ENCODE results near the gene MARCHF10.

Gene MARCHF10

GRCh38 chr17:62821189-62822079 is 13.3 kb upstream of the MARCHF10 start:
- no peak for DNase-seq

GRCh38 chr17:62819511-62820221 is 11.6 kb upstream of the MARCHF10 start:
- no peak for DNase-seq

DNA sequence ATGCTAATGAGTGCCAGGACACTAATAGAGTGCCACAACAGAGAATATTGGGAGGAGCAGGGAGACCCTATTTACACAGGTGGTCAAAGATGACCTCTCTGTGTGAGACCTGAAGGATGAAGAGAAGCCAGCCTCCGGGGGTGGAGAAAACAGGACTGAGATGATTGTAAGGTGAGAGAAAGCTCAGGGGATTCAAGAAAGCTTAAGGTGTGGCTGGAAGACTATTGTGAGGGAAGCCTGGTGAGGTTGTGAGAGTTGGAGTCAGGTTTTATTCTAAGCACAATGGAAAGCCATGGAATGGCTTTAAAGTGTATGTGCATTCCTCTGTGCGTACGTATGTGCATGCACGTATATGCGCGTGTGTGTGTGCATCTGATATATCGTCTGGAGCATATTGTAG is 10.4 kb upstream of the MARCHF10 start:
- no peak for DNase-seq

DNA sequence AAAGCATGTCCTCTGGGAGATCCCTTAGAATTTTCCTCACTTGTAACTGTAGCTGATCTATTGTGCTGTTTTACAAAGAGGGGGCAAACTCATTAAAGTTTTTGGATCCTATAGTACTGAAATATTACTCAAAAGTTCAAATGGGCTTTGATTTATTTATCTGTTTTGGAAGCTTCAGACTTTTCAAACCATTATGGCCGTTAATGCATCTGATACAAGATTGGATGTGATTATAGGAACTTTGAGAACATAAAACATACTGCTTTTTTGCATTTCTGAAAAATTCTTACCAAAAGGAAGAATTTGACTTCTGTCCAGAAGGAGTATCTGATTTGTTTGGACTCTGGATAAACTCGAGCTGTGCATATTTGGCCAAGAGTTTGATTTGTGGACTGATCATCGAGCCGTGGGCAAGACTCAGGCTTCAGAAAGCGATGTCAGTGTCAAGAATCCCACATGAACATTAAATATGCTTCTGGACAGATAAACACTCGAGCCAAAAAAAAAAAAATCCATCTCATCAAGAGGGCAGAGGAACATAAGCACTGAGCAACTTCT is 8.2 kb upstream of the MARCHF10 start:
- no peak for DNase-seq

- DNase-seq: no peak
These were observed 1.5 kb upstream of the MARCHF10 start for GRCh38 chr17:62809656-62810055.

GRCh38 chr17:62808576-62808970 is 459 bp upstream of the MARCHF10 start:
- DNase-seq: no peak

DNA sequence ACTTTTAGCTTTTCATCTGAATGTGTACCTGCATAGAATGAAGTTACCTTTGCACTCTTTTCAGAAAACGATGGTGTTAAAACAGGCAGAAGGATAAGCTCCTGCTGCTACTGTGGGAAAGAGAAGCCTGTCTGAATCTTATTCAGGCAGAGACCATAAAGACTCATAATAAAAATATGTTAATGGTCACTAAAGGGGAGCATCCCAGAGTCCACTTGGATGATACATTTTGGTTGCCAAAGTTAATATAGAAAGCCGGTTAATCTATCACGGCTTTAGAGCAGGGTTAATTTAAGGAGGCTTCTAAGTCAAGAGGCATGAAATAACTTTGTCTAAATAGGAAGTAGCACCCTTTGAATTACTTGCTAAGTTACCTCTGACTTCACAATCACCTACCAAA is 2.9 kb downstream of the MARCHF10 start:
- DNase-seq: no peak

DNA sequence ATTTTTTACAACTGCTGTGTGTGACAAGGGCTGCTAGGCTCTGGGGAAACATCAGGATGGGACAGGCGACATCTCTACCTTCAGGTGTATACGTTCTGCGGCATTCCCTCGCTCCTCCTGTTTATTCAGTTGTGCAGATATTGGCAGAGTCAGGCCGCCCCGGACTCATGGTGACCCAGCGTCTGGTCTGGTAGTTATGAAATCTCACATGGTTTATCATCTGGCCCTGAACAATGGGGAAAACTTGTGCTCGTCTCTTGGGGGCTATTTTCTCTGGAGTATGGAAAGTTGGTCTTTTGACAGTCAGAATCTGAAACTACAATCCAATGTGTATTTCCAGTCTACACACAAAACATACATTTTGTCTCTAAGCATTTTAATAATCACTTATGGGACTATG is 3.3 kb downstream of the MARCHF10 start:
- DNase-seq: no peak

DNA sequence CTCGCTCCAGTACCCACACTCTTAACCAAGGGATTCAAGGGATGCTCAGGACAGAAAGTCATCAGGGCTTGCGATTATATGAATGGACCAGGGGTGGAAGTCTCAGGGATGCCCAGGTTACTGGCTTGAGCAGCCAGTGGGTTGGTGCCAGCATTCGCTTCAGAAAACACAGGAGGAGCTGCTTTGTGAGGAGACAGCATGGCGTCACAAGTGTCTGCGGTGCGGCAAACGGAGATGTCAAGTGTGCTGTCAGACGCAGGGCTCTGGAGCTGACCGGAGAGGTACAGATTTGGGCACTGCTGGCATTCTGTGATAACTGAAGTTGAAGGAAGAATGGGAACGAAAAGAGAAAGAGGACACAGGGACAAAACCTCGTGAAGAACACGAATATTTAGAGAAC is 4.1 kb downstream of the MARCHF10 start:
- no peak for DNase-seq

DNA sequence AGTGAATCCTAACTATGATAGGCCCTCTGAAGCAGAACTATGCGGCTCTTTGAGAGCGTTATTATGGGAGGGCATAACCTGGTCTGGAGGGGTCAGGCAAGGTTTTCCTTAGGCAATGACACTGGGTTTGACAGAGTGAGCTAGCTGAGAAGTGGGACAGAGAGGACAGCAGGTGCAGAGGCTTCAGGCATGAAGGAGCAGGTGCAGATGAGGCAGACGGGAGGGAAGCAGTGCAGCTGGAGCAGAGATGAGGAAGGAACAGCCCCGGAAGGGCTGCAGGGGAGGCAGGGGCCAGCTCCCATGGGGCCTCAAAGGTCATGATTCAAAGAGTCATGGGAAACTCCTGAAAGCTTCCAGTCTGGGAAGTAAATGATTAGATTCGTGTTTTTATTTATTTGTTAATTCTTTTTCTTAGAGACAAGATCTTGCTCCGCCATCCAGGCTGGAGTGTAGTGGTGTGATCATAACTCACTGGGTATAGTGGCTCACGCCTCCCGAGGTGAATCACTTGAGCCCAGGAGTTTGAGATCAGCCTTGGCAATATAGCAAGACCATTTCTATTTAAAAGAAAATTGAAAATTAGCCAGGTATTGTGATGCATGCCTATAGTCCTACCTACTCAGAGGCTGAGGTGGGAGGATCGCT is 5.4 kb downstream of the MARCHF10 start:
- no peak for DNase-seq

GRCh38 chr17:62801553-62802114 is 6.5 kb downstream of the MARCHF10 start:
- DNase-seq: peak; percentile 25

- no peak for DNase-seq
These were observed 7.5 kb downstream of the MARCHF10 start for GRCh38 chr17:62800585-62800984.

DNA sequence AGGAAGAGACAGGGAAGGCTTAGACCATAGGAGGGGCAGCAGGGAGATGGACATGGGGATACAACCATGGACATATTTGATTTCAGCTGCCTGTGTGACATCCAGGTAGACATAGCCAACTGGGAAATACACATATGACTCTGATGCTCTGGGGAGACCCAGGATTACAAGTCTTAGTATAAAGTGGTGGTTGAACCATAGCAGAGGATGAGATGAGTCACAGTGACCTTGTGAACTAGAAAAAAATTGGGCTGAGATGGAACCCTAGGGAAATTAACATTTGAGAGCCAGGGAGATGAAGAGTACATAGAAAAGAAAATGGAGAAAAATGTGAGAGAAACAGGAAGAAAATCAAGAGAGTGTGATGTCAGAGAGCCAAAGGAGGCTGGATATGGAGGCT is 10.2 kb downstream of the MARCHF10 start:
- DNase-seq: no peak

DNA sequence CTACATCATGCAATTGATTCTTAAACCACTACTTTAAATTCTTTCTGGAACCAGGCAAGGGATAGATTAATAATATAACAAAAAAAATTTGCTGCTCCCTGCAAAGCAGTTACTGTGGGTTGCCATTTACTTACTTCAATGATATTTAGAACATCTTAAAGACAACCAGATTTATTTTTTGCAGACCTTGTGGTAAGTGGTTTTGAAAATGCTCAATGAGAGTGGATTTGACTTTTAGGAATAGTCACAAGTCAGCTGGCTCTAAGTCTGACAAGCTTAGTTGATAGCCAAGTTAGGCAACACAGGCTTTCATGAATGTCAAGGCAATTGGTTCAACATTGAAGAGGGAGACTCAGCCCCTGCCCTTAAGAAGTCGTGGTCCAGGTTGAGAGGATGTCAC is 11.8 kb downstream of the MARCHF10 start:
- no peak for DNase-seq

- DNase-seq: no peak
These were observed 13.5 kb downstream of the MARCHF10 start for GRCh38 chr17:62794666-62794971.

GRCh38 chr17:62793919-62794665 is 14.0 kb downstream of the MARCHF10 start:
- no peak for DNase-seq

GRCh38 chr17:62792447-62792800 is 15.7 kb downstream of the MARCHF10 start:
- DNase-seq: no peak

DNA sequence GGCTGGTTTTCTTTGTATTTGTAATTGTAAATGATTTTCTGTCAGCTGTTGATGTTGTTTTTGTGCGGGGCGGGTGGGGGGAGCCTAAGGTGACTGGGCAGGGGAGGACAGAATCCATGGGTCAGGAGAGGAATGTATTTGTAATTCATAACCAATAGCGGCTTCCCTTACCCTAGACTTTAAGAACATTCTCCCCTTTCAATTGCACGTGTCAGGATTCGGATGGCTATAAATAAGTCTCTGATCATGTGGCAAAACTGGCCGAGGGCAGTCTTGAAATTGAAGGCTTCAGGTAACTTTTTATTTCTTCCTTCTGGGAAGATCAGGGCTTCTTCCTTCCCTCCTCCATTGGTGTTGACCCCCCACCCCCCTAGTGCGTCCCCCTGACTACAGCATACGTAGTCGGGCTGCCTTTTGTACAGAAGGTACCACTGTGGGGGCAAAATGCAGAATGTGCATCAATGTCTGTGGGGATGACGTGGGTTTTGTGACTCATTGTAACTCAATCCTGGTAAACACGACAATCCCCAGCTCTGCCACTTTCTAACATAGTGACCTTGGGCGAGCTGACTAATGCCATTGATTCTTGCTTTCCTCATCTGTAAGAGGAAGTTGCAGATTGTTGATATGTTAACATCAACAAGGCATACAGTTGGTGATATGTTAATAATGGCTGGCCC is 16.2 kb downstream of the MARCHF10 start:
- no peak for DNase-seq

DNA sequence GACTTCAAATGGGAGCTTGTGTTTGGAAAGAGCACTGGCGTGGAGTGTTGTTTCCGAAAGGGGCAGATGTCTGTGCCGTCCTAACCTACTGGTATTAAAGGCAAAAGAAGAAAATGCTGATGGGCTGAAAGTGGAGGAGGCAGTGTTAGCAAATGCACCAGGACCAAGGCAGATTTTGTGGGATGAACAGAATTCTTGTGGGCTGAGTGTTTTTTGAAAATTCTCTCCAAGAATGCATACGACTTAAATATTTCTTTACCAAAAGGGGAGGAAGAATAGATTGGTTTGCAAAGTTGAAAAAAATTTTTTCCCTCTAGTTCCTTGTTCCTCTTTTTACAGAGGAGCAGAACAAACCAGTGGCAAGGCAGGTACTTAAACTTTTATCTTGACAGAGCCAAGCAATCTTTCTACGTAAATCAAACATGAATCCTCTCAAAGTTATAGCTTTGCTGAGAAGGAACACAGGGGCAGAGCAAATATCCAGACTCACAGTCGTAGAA is 16.8 kb downstream of the MARCHF10 start:
- no peak for DNase-seq

- DNase-seq: no peak
These were observed 17.5 kb downstream of the MARCHF10 start for GRCh38 chr17:62790564-62790986.

DNA sequence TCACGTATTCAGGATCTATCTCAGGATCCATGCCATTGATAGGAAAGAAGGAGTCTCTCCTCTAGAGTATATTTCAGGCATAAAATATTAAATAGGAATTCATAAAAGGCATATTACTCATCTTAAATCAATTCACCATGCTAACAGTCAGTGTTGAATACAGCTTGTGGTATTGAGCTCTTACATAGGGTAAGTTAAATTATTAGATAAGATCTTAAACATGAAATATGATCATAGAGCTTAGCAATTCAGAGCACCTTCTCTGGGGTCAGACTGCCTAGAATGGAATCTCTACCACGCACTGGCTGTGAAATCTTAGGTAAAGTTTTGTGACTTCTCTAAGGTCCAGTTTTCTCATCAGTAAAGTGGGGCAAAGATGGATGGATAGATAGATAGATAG is 20.7 kb downstream of the MARCHF10 start:
- DNase-seq: no peak

DNA sequence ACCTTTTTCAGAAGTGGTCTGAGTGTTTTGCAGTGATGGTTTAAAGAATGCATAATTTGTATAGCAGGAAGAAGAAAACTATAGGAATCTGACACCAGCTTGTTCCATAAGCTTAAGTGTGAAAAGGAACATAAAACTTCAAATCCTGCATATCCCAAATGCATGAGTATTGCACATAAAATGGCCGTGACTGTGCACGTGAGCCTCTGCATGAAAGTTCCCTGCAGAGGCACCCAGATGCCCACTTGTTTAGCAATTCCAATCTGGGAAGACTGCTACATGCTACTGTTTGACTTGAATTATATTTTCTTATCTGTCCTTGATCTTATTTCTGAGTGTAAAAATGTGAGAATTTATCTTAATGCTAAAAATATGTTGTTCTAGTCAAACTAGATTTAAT is 21.5 kb downstream of the MARCHF10 start:
- no peak for DNase-seq

All from NCI-H1048 (cell line).